OCI-LY1 (cell line): Measurements from ENCODE around the gene ABTB2.

ENCODE experiments used
- H2AFZ ChIP-seq: fragments of 200-600 bp; sonication (generic), shearing (Covaris generic); 2 replicates; pipeline ENCODE4 v1.6.0; 2014; ENCODE audit warnings: antibody characterized with exemption, mild to moderate bottlenecking, low read length
- H3F3A ChIP-seq: fragments of 200-600 bp; sonication (generic), shearing (Covaris generic); 2 replicates; pipeline ENCODE4 v1.6.0; 2014; ENCODE audit warnings: mild to moderate bottlenecking, antibody characterized with exemption, low read length, moderate library complexity; ENCODE audit not compliant: insufficient read depth
- H3K27ac ChIP-seq: fragments of 200-600 bp; sonication (generic); 2 replicates; pipeline ENCODE4 v1.5.1; 2014; ENCODE audit warnings: low read length, mixed run types, mild to moderate bottlenecking, low read depth; ENCODE audit not compliant: poor library complexity, severe bottlenecking
- H3K27me3 ChIP-seq: fragments of 200-600 bp; sonication (generic); 2 replicates; pipeline ENCODE4 v1.6.0; 2014; ENCODE audit warnings: antibody characterized with exemption, mild to moderate bottlenecking, low read length, moderate library complexity; ENCODE audit not compliant: insufficient read depth
- H3K36me3 ChIP-seq: fragments of 200-600 bp; sonication (generic); 2 replicates; pipeline ENCODE4 v1.6.1; 2014; ENCODE audit warnings: mild to moderate bottlenecking, antibody characterized with exemption, low read length, moderate library complexity, mixed read lengths; ENCODE audit not compliant: insufficient read depth
- H3K4me1 ChIP-seq: fragments of 200-600 bp; sonication (generic); 2 replicates; pipeline ENCODE4 v1.5.1; 2014; ENCODE audit warnings: mild to moderate bottlenecking, low read length, moderate library complexity; ENCODE audit not compliant: insufficient read depth, severe bottlenecking
- H3K4me2 ChIP-seq: fragments of 200-600 bp; sonication (generic), shearing (Covaris generic); 2 replicates; pipeline ENCODE4 v1.6.1; 2014; ENCODE audit warnings: low read length
- H3K4me3 ChIP-seq: fragments of 200-600 bp; sonication (generic); 2 replicates; pipeline ENCODE4 v1.5.1; 2014; ENCODE audit warnings: low read length, low read depth, mild to moderate bottlenecking, mixed read lengths; ENCODE audit not compliant: poor library complexity, severe bottlenecking
- H3K79me2 ChIP-seq: fragments of 200-600 bp; shearing (Covaris generic); 2 replicates; pipeline ENCODE4 v1.6.1; 2016; ENCODE audit warnings: mixed run types, low read length, mixed read lengths; ENCODE audit not compliant: insufficient read depth
- H3K9ac ChIP-seq: fragments of 200-600 bp; sonication (generic), shearing (Covaris generic); 2 replicates; pipeline ENCODE4 v1.6.1; 2014; ENCODE audit warnings: mild to moderate bottlenecking, low read length, mixed read lengths
- H3K9me2 ChIP-seq: fragments of 200-600 bp; sonication (generic), shearing (Covaris generic); 2 replicates; pipeline ENCODE4 v1.6.1; 2014; ENCODE audit warnings: low read depth, mild to moderate bottlenecking, low read length, mixed read lengths
- H3K9me3 ChIP-seq: fragments of 200-600 bp; shearing (Covaris generic); 2 replicates; pipeline ENCODE4 v1.6.1; 2014; ENCODE audit warnings: low read length, mixed read lengths
- H4K20me1 ChIP-seq: fragments of 200-600 bp; sonication (generic), shearing (Covaris generic); 2 replicates; pipeline ENCODE4 v1.6.0; 2016; ENCODE audit warnings: mild to moderate bottlenecking, low read length; ENCODE audit not compliant: insufficient read depth
- CTCF ChIP-seq: fragments of 200-600 bp; sonication (generic), shearing (Covaris generic); IDR thresholded peaks from 2 replicates; pipeline ENCODE4 v1.5.1; 2017; ENCODE audit warnings: mild to moderate bottlenecking, antibody characterized with exemption, low read length, moderate library complexity, mixed read lengths
- EZH2 ChIP-seq: fragments of 200-600 bp; sonication (generic), shearing (Covaris generic); IDR thresholded peaks from 2 replicates; pipeline ENCODE4 v1.8.0; 2017; ENCODE audit warnings: borderline replicate concordance, mixed run types, mild to moderate bottlenecking, antibody characterized with exemption, low read length, moderate library complexity, mixed read lengths

ABTB2 gene

GRCh38 chr11:34252651-34253050 lies 105.2 kb downstream of the ABTB2 start:
- no peak overlapping the region for H3K27ac ChIP-seq
- H3K9me2 ChIP-seq = no peaks in the 10 kb centered on the region
- no peak overlapping the region for H2AFZ ChIP-seq
- H3K36me3 ChIP-seq = no peaks in the 10 kb centered on the region
- H3K9me3 ChIP-seq = no peaks in the 10 kb centered on the region
- H3K4me2 ChIP-seq = no peak overlapping the region
- H3K27me3 ChIP-seq = no peaks in the 10 kb centered on the region; the same call in 1 of the 2 replicates
- no peaks in the 10 kb centered on the region for H4K20me1 ChIP-seq
- no peaks in the 10 kb centered on the region for H3K79me2 ChIP-seq
- H3K4me3 ChIP-seq = no peak overlapping the region
- H3K4me1 ChIP-seq = peaks cover 6% of the 10 kb centered on the region
- TF ChIP-seq CTCF (no peak), EZH2 (no peak)
- no peaks in the 10 kb centered on the region for H3F3A ChIP-seq
- H3K9ac ChIP-seq = no peak overlapping the region

- no peak overlapping the region for H3K9ac ChIP-seq
- no peak overlapping the region for H3K4me3 ChIP-seq
- H3K9me2 ChIP-seq = no peaks in the 10 kb centered on the region
- H2AFZ ChIP-seq = no peak overlapping the region
- no peaks in the 10 kb centered on the region for H3K36me3 ChIP-seq
- no peak overlapping the region for H3K4me2 ChIP-seq
- no peaks in the 10 kb centered on the region for H3F3A ChIP-seq
- no peaks in the 10 kb centered on the region for H3K9me3 ChIP-seq
- no peaks in the 10 kb centered on the region for H4K20me1 ChIP-seq
- H3K27me3 ChIP-seq = no peaks in the 10 kb centered on the region
- no peaks in the 10 kb centered on the region for H3K79me2 ChIP-seq
- H3K4me1 ChIP-seq = peaks cover 6% of the 10 kb centered on the region
- TF ChIP-seq CTCF = no peak
- no peak for TF ChIP-seq EZH2
- no peak overlapping the region for H3K27ac ChIP-seq
These were observed 105.8 kb downstream of the ABTB2 start for GRCh38 chr11:34252015-34252414.

GRCh38 chr11:34251589-34251980 lies 106.2 kb downstream of the ABTB2 start:
- H3K4me3 ChIP-seq = no peak overlapping the region
- no peak overlapping the region for H2AFZ ChIP-seq
- no peak overlapping the region for H3K9ac ChIP-seq
- peak overlapping the region; percentile 45; the same call in 1 of the 2 replicates for H3K4me2 ChIP-seq
- no peaks in the 10 kb centered on the region for H3K79me2 ChIP-seq
- H3K27me3 ChIP-seq = no peaks in the 10 kb centered on the region
- peaks cover 6% of the 10 kb centered on the region for H3K4me1 ChIP-seq
- H3K9me3 ChIP-seq = no peaks in the 10 kb centered on the region
- no peaks in the 10 kb centered on the region for H3K9me2 ChIP-seq
- no peak overlapping the region for H3K27ac ChIP-seq
- H4K20me1 ChIP-seq = no peaks in the 10 kb centered on the region
- no peaks in the 10 kb centered on the region for H3F3A ChIP-seq
- H3K36me3 ChIP-seq = no peaks in the 10 kb centered on the region
- TF ChIP-seq CTCF (no peak), EZH2 (no peak)
